Activated CD8-positive, alpha-beta T cell treated with anti-CD3 and anti-CD28 coated beads for 36 hours (primary cell): ENCODE results near the gene CLK1. TPM values are rescaled to one million over a fixed set of nuclear protein-coding genes. Genes with fewer than 3 reads are reported as not detected.

Experiments used
- ATAC-seq: fragments of 200-7000 bp; cut with Tn5 transposase; one replicate; pipeline ENCODE4 v1.10.0; 2021; ENCODE audit warnings: mild to moderate bottlenecking, moderate library complexity
- CTCF ChIA-PET: fragments of 350-600 bp; sonication (Branson Sonifier 250); formaldehyde crosslinking; loops from one replicate; lab custom pipeline; 2021; ENCODE audit warnings: antibody characterized with exemption; lab: Charles Lee
- POLR2A ChIA-PET: fragments of 350-600 bp; sonication (Branson Sonifier 250); formaldehyde crosslinking; loops from one replicate; lab custom pipeline; 2021; ENCODE audit warnings: antibody characterized with exemption; lab: Charles Lee
- DNase-seq: peaks from one replicate; pipeline ENCODE4 v3.0.0-alpha.2; 2020
- H3K27ac Mint-ChIP-seq: one replicate; pipeline ENCODE4 v1.8.0; 2021; ENCODE audit warnings: mild to moderate bottlenecking, mixed read lengths
- H3K27me3 Mint-ChIP-seq: one replicate; pipeline ENCODE4 v1.8.0; 2021; ENCODE audit warnings: mixed read lengths
- H3K36me3 Mint-ChIP-seq: one replicate; pipeline ENCODE4 v1.8.0; 2021; ENCODE audit warnings: low read depth, mixed read lengths
- H3K4me1 Mint-ChIP-seq: one replicate; pipeline ENCODE4 v1.8.0; 2021; ENCODE audit warnings: low read depth, mixed read lengths
- H3K4me3 Mint-ChIP-seq: one replicate; pipeline ENCODE4 v1.8.0; 2021; ENCODE audit warnings: mild to moderate bottlenecking, moderate library complexity, mixed read lengths
- H3K9me3 Mint-ChIP-seq: one replicate; pipeline ENCODE4 v1.8.0; 2021; ENCODE audit warnings: mixed read lengths
- intact Hi-C: fragments of 100-400 bp; cut with micrococcal nuclease; formaldehyde crosslinking; loops from one replicate; pipeline ENCODE4 v1.10.0; 2022
- total RNA-seq, 2 experiments: library from RNA; stranded (reverse); gene quantifications; one replicate each; pipeline ENCODE4 v1.2.3, GENCODE V29; 2021
- TF ChIP-seq, protein P1 (sequence below): fragments of 200-600 bp; IDR thresholded peaks from one replicate; pipeline ENCODE4 v1.8.0; 2022; ENCODE audit warnings: antibody characterized with exemption, mild to moderate bottlenecking

CLK1 gene
- total RNA-seq, 2 experiments from 2014 or later = 121 to 122 TPM

DNA sequence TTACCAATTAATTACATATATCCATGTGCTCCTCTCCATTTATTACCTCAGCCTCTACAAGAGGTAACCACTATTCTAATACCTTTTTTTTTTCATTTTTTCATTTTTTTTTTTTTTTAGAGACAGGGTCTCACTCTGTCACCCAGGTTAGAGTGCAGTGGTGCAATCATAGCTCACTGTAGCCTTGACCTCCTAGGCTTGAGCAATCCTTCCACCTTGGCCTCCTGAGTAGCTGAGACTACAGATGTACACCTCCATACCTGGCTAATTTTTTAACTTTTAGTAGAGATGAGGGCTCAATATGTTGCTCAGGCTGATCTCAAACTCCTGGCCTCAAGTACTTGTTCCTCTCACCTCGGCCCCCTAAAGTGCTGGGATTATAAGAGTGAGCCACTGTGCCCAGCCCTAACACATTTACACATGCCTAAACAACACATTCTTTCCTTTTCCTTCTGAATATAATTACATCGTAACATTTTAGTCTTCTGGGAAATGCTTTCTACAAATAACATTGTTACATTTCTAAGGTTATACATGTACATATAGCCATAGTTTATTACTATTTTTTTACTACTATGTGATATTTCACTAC, 13.9 kb upstream of the CLK1 start:
- Mint-ChIP-seq H3K27ac (no peak overlapping the region), H3K4me3 (no peak overlapping the region), H3K27me3 (no peaks in the 10 kb centered on the region), H3K36me3 (peaks cover 53% of the 10 kb centered on the region), H3K9me3 (no peaks in the 10 kb centered on the region), H3K4me1 (peaks cover 11% of the 10 kb centered on the region)
- ATAC-seq = no peak
- no peak for DNase-seq
- POLR2A ChIA-PET = interaction anchor here (0.8 to 1.6 kb wide), 2 partner anchors 10 to 14 kb away, joined by 3 to 8 read pairs; partner anchors contain the start of gene CLK1
- intact Hi-C loops = no loop called here
- CTCF ChIA-PET = interaction anchor here (0.6 to 1.1 kb wide), 2 partner anchors 9 to 23 kb away, joined by 3 to 4 read pairs; no protein-coding TSS in a partner anchor
- TF ChIP-seq, protein P1, sequence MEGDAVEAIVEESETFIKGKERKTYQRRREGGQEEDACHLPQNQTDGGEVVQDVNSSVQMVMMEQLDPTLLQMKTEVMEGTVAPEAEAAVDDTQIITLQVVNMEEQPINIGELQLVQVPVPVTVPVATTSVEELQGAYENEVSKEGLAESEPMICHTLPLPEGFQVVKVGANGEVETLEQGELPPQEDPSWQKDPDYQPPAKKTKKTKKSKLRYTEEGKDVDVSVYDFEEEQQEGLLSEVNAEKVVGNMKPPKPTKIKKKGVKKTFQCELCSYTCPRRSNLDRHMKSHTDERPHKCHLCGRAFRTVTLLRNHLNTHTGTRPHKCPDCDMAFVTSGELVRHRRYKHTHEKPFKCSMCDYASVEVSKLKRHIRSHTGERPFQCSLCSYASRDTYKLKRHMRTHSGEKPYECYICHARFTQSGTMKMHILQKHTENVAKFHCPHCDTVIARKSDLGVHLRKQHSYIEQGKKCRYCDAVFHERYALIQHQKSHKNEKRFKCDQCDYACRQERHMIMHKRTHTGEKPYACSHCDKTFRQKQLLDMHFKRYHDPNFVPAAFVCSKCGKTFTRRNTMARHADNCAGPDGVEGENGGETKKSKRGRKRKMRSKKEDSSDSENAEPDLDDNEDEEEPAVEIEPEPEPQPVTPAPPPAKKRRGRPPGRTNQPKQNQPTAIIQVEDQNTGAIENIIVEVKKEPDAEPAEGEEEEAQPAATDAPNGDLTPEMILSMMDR = no peak

- TF ChIP-seq, protein P1 = no peak
- CTCF ChIA-PET = interaction anchor here (1.1 kb wide), 1 partner anchor 8 kb away, joined by 4 read pairs; no protein-coding TSS in a partner anchor
- ATAC-seq (no peak), DNase-seq (no peak)
- H3K27me3 Mint-ChIP-seq = no peaks in the 10 kb centered on the region
- no peaks in the 10 kb centered on the region for H3K9me3 Mint-ChIP-seq
- H3K27ac Mint-ChIP-seq = no peak overlapping the region
- POLR2A ChIA-PET = interaction anchor here (0.8 to 1.6 kb wide), 3 partner anchors 9 to 13 kb away, joined by 3 to 8 read pairs (median 3); partner anchors contain the start of gene CLK1
- H3K4me3 Mint-ChIP-seq = no peak overlapping the region
- H3K36me3 Mint-ChIP-seq = peaks cover 52% of the 10 kb centered on the region
- intact Hi-C loops = no loop called here
- peaks cover 9% of the 10 kb centered on the region for H3K4me1 Mint-ChIP-seq
Observed at GRCh38 chr2:200877443-200877842, 13.0 kb upstream of the CLK1 start.

GRCh38 chr2:200873560-200873959, 9.1 kb upstream of the CLK1 start:
- CTCF ChIA-PET = no interaction called here
- Mint-ChIP-seq H3K4me3 (no peak overlapping the region), H3K27ac (no peak overlapping the region), H3K4me1 (peaks cover 9% of the 10 kb centered on the region), H3K27me3 (no peaks in the 10 kb centered on the region), H3K9me3 (no peaks in the 10 kb centered on the region), H3K36me3 (peaks cover 45% of the 10 kb centered on the region)
- DNase-seq (no peak), ATAC-seq (no peak)
- intact Hi-C loops = no loop called here
- POLR2A ChIA-PET = no interaction called here
- TF ChIP-seq, protein P1 = no peak

GRCh38 chr2:200871151-200871550, 6.7 kb upstream of the CLK1 start:
- intact Hi-C loops = no loop called here
- ChIA-PET CTCF (interaction anchor here (1.2 kb wide), 1 partner anchor 287 kb away, joined by 3 read pairs; no protein-coding TSS in a partner anchor), POLR2A (interaction anchor here (0.6 to 1.6 kb wide), 2 partner anchors 18 to 1722 kb away, joined by 3 to 5 read pairs; partner anchors contain the start of genes NIF3L1 and PPIL3)
- Mint-ChIP-seq H3K27me3 (peaks cover 2% of the 10 kb centered on the region), H3K36me3 (peaks cover 41% of the 10 kb centered on the region), H3K27ac (peak overlapping the region; percentile 80), H3K4me3 (no peak overlapping the region), H3K4me1 (peaks cover 15% of the 10 kb centered on the region), H3K9me3 (no peaks in the 10 kb centered on the region)
- ATAC-seq (no peak), DNase-seq (no peak)
- TF ChIP-seq, protein P1 = no peak

- TF ChIP-seq, protein P1 = no peak
- ChIA-PET POLR2A (interaction anchor here (0.9 to 1.2 kb wide), 4 partner anchors 9 to 20 kb away, joined by 3 to 4 read pairs (median 4); partner anchors contain the start of genes NIF3L1 and PPIL3), CTCF (interaction anchor here (0.7 to 1.2 kb wide), 2 partner anchors 9 to 29 kb away, joined by 3 to 4 read pairs; no protein-coding TSS in a partner anchor)
- H3K27ac Mint-ChIP-seq = peak overlapping the region; percentile 3
- no peak for ATAC-seq
- H3K36me3 Mint-ChIP-seq = peaks cover 26% of the 10 kb centered on the region
- DNase-seq = no peak
- H3K9me3 Mint-ChIP-seq = no peaks in the 10 kb centered on the region
- H3K4me3 Mint-ChIP-seq = no peak overlapping the region
- intact Hi-C loops = no loop called here
- peaks cover 21% of the 10 kb centered on the region for H3K4me1 Mint-ChIP-seq
- H3K27me3 Mint-ChIP-seq = peaks cover 2% of the 10 kb centered on the region
Observed at GRCh38 chr2:200869014-200869413, 4.6 kb upstream of the CLK1 start.
